Measurements from ENCODE around the gene KCNK10.

The KCNK10 gene

DNA sequence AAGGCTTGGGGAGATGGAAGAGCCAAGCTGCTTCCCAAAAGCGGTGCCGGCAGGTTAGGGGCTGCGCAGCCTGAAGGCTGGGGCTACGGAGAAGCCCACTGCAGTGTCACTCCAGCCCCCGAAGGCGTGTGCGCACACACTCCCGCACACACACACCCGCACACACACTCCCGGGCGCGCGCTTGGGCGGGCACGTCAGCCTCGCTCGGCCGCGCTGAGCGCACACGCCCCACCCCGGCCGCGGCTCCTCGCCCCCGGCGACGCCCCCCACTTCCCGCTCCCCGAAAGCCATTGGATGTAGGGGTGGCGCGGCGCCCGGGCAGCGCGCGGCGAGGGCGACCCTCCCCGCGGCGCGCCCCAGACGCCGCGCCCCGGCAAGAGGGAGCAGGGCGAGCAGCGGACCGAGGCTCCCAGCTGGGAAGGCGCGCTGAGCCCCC is at the start of gene KCNK10:
KCNK10 (minus strand) TSS at position 184 of the 437 bp plus-strand sequence. CDS start 471 bp downstream, outside the sequence.
- H3K27me3 Mint-ChIP-seq, result peaks cover 50% of the 10 kb centered on the region
- H3K9me3 Mint-ChIP-seq, result no peaks in the 10 kb centered on the region
- H3K27ac Mint-ChIP-seq, result no peak within 1 kb of the TSS
- H3K4me3 Mint-ChIP-seq, result peak within 1 kb of the TSS; percentile 64
- intact Hi-C loops (cut with micrococcal nuclease), result no loop called here
- H3K4me1 Mint-ChIP-seq (ENCODE audit: low read depth), result peaks cover 6% of the 10 kb centered on the region
- H3K36me3 Mint-ChIP-seq (ENCODE audit: low read depth), result no peaks in the 10 kb centered on the region

GRCh38 chr14:88369496-88369895 is 46.4 kb upstream of the KCNK10 start:
- no peaks in the 10 kb centered on the region for H3K36me3 Mint-ChIP-seq (ENCODE audit: low read depth)
- H3K4me3 Mint-ChIP-seq, result no peak overlapping the region
- no peak overlapping the region for H3K27ac Mint-ChIP-seq
- intact Hi-C loops (cut with micrococcal nuclease), result no loop called here
- no peaks in the 10 kb centered on the region for H3K4me1 Mint-ChIP-seq (ENCODE audit: low read depth)
- H3K9me3 Mint-ChIP-seq, result no peaks in the 10 kb centered on the region
- peaks cover 18% of the 10 kb centered on the region for H3K27me3 Mint-ChIP-seq

DNA sequence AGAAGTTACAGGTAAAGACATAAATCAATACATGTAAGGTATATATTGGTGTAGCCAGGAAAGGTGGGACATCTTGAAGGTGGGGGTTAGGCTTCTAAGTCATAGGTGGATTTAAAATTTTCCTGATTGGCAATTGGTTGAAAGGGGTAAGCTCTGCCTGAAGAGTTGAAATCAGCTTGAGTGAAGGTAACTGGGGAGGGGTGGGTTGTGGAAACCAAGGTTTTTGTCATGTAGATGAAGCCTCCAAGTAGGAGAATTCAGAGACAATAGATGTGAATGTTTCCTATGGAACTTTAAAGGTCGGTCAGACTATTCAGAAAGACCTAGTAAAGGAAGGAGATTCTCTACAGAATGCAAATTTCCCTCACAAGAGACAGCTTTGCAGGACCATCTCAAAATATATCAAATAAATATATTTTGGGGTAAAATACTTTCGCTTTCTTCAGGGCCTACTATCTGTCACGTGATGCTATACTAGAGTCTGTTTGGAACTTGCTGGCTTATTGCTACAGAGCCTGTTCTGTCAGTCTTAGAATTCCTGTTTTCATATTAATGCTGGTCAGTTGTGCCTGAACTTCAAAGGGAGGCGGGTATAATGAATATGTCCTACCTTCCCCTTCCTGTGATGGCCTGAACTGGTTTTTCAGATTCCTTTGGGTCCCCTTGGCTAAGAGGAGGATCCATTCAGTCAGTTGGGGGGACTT is 41.8 kb upstream of the KCNK10 start:
- H3K9me3 Mint-ChIP-seq, result peaks cover 14% of the 10 kb centered on the region
- H3K4me1 Mint-ChIP-seq (ENCODE audit: low read depth), result no peaks in the 10 kb centered on the region
- H3K27ac Mint-ChIP-seq, result no peak overlapping the region
- H3K4me3 Mint-ChIP-seq, result no peak overlapping the region
- intact Hi-C loops (cut with micrococcal nuclease), result no loop called here
- no peaks in the 10 kb centered on the region for H3K36me3 Mint-ChIP-seq (ENCODE audit: low read depth)
- peaks cover 7% of the 10 kb centered on the region for H3K27me3 Mint-ChIP-seq

- Mint-ChIP-seq H3K27me3 (peaks cover 2% of the 10 kb centered on the region), H3K4me1 (ENCODE audit: low read depth) (no peaks in the 10 kb centered on the region), H3K27ac (no peak overlapping the region), H3K36me3 (ENCODE audit: low read depth) (no peaks in the 10 kb centered on the region), H3K9me3 (peaks cover 24% of the 10 kb centered on the region), H3K4me3 (no peak overlapping the region)
- intact Hi-C loops (cut with micrococcal nuclease), result no loop called here
These were observed 40.6 kb upstream of the KCNK10 start for GRCh38 chr14:88363644-88364043.

DNA sequence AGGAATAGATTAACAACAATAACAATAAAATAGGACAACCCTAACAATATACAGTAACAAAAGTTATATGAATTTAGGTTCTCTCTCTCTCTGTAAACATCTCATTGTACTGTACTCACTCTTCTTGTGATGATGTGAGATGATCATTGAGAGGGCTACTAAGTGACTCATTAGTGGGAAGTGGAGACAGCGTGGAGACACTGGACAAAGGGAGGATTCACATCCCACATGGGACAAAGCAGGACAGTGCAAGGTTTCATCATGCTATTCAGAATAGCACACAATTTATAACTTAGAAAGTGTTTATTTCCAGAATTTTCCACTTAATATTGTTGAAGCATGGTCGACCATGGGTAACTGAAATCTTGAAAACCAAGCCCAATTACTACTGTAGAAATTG is 36.4 kb upstream of the KCNK10 start:
- intact Hi-C loops (cut with micrococcal nuclease), result no loop called here
- no peaks in the 10 kb centered on the region for H3K27me3 Mint-ChIP-seq
- no peak overlapping the region for H3K27ac Mint-ChIP-seq
- H3K36me3 Mint-ChIP-seq (ENCODE audit: low read depth), result no peaks in the 10 kb centered on the region
- H3K4me1 Mint-ChIP-seq (ENCODE audit: low read depth), result no peaks in the 10 kb centered on the region
- no peak overlapping the region for H3K4me3 Mint-ChIP-seq
- H3K9me3 Mint-ChIP-seq, result peaks cover 37% of the 10 kb centered on the region

DNA sequence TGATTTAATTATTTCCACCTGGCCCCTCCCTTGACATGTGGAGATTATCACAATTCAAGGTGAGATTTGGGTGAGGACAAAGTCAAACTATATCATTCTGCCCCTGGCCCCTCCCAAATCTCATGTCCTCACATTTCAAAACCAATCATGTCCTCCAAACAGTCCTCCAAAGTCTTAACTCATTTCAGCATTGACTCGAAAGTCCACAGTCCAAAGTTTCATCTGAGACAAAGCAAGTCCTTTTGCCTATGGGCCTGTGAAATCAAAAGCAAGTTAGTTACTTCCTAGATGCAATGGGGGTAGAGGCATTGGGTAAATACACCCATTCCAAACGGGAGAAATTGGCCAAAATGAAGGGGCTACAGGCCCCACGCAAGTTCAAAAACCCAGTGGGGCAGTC is 31.3 kb upstream of the KCNK10 start:
- H3K4me1 Mint-ChIP-seq (ENCODE audit: low read depth), result no peaks in the 10 kb centered on the region
- intact Hi-C loops (cut with micrococcal nuclease), result no loop called here
- H3K27ac Mint-ChIP-seq, result no peak overlapping the region
- no peak overlapping the region for H3K4me3 Mint-ChIP-seq
- no peaks in the 10 kb centered on the region for H3K27me3 Mint-ChIP-seq
- no peaks in the 10 kb centered on the region for H3K36me3 Mint-ChIP-seq (ENCODE audit: low read depth)
- peaks cover 18% of the 10 kb centered on the region for H3K9me3 Mint-ChIP-seq

GRCh38 chr14:88352698-88353097 is 29.6 kb upstream of the KCNK10 start:
- Mint-ChIP-seq H3K27me3 (no peaks in the 10 kb centered on the region), H3K4me3 (no peak overlapping the region), H3K36me3 (ENCODE audit: low read depth) (no peaks in the 10 kb centered on the region), H3K9me3 (peaks cover 4% of the 10 kb centered on the region), H3K27ac (no peak overlapping the region), H3K4me1 (ENCODE audit: low read depth) (no peaks in the 10 kb centered on the region)
- intact Hi-C loops (cut with micrococcal nuclease), result no loop called here

GRCh38 chr14:88351966-88352691 is 29.1 kb upstream of the KCNK10 start:
- Mint-ChIP-seq H3K27me3 (no peaks in the 10 kb centered on the region), H3K36me3 (ENCODE audit: low read depth) (no peaks in the 10 kb centered on the region), H3K9me3 (no peaks in the 10 kb centered on the region), H3K4me3 (no peak overlapping the region), H3K4me1 (ENCODE audit: low read depth) (no peaks in the 10 kb centered on the region), H3K27ac (no peak overlapping the region)
- intact Hi-C loops (cut with micrococcal nuclease), result no loop called here

- no peak overlapping the region for H3K4me3 Mint-ChIP-seq
- H3K9me3 Mint-ChIP-seq, result no peaks in the 10 kb centered on the region
- H3K27me3 Mint-ChIP-seq, result peaks cover 3% of the 10 kb centered on the region
- H3K36me3 Mint-ChIP-seq (ENCODE audit: low read depth), result no peaks in the 10 kb centered on the region
- no peak overlapping the region for H3K27ac Mint-ChIP-seq
- H3K4me1 Mint-ChIP-seq (ENCODE audit: low read depth), result no peaks in the 10 kb centered on the region
- intact Hi-C loops (cut with micrococcal nuclease), result no loop called here
These were observed 25.5 kb upstream of the KCNK10 start for GRCh38 chr14:88348546-88348945.

GRCh38 chr14:88346048-88346639 is 23.1 kb upstream of the KCNK10 start:
- no peak overlapping the region for H3K4me3 Mint-ChIP-seq
- intact Hi-C loops (cut with micrococcal nuclease), result no loop called here
- H3K9me3 Mint-ChIP-seq, result no peaks in the 10 kb centered on the region
- no peaks in the 10 kb centered on the region for H3K36me3 Mint-ChIP-seq (ENCODE audit: low read depth)
- H3K27me3 Mint-ChIP-seq, result peaks cover 6% of the 10 kb centered on the region
- H3K4me1 Mint-ChIP-seq (ENCODE audit: low read depth), result no peaks in the 10 kb centered on the region
- H3K27ac Mint-ChIP-seq, result no peak overlapping the region

- Mint-ChIP-seq H3K27ac (no peak overlapping the region), H3K36me3 (ENCODE audit: low read depth) (no peaks in the 10 kb centered on the region), H3K4me1 (ENCODE audit: low read depth) (no peaks in the 10 kb centered on the region), H3K27me3 (peaks cover 9% of the 10 kb centered on the region), H3K9me3 (no peaks in the 10 kb centered on the region), H3K4me3 (no peak overlapping the region)
- intact Hi-C loops (cut with micrococcal nuclease), result no loop called here
These were observed 19.9 kb upstream of the KCNK10 start for GRCh38 chr14:88342980-88343379.

DNA sequence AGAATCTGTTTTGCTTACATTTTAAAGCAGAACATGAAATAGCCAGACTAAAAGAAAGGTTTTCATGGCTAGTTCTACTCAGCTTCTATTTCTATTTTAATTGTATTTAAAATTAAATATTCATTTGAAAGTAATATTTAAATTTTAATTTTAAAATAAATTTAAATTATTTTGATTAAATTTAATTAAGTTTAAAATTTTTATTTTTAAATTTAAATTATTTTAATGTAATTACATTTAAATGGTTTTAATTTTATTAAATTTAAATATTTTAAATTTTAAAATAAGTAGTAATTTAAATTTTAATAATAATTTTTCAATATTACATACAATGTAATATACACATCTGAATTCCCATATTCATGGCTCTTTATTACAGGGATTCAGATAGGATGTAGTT is 17.3 kb upstream of the KCNK10 start:
- H3K27me3 Mint-ChIP-seq, result peaks cover 19% of the 10 kb centered on the region
- H3K27ac Mint-ChIP-seq, result no peak overlapping the region
- H3K9me3 Mint-ChIP-seq, result peaks cover 9% of the 10 kb centered on the region
- no peak overlapping the region for H3K4me3 Mint-ChIP-seq
- intact Hi-C loops (cut with micrococcal nuclease), result no loop called here
- H3K36me3 Mint-ChIP-seq (ENCODE audit: low read depth), result no peaks in the 10 kb centered on the region
- H3K4me1 Mint-ChIP-seq (ENCODE audit: low read depth), result no peaks in the 10 kb centered on the region

DNA sequence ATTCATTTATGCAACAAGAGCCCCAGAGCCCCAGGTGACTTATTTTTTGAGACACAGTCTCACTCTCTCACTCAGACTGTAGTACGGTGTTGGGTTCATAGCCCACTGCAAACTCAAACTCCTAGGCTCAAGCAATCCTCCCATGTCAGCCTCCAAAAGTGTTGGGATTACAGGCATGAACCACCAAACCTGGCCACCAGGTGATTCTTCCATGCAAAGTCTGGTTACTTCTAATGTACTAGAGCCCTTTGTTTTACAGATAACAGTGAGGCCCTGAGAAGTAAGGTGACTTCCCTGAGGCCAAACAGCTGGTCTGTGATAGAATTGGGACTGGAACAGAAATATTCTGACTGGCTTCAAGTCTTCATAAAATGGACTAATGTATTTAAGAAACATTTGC is 10.0 kb upstream of the KCNK10 start:
- no peak overlapping the region for H3K27ac Mint-ChIP-seq
- peaks cover 40% of the 10 kb centered on the region for H3K27me3 Mint-ChIP-seq
- H3K36me3 Mint-ChIP-seq (ENCODE audit: low read depth), result no peaks in the 10 kb centered on the region
- H3K9me3 Mint-ChIP-seq, result peaks cover 9% of the 10 kb centered on the region
- intact Hi-C loops (cut with micrococcal nuclease), result no loop called here
- H3K4me1 Mint-ChIP-seq (ENCODE audit: low read depth), result no peaks in the 10 kb centered on the region
- no peak overlapping the region for H3K4me3 Mint-ChIP-seq

- no peaks in the 10 kb centered on the region for H3K36me3 Mint-ChIP-seq (ENCODE audit: low read depth)
- intact Hi-C loops (cut with micrococcal nuclease), result no loop called here
- H3K4me3 Mint-ChIP-seq, result no peak overlapping the region
- H3K4me1 Mint-ChIP-seq (ENCODE audit: low read depth), result peaks cover 6% of the 10 kb centered on the region
- no peaks in the 10 kb centered on the region for H3K9me3 Mint-ChIP-seq
- no peak overlapping the region for H3K27ac Mint-ChIP-seq
- H3K27me3 Mint-ChIP-seq, result peaks cover 67% of the 10 kb centered on the region
These were observed 4.4 kb upstream of the KCNK10 start for GRCh38 chr14:88327497-88327896.

Measured in dendritic cell treated with granulocyte-macrophage colony-stimulating factor and Interleukin-4, amounts not matched to agents 40 ng/mL and 50 ng/mL, for 4 days (primary cell).